Right lung (tissue), 10 donors: ENCODE measurements around the gene ADM5. TPM values are rescaled to one million over a fixed set of nuclear protein-coding genes. Genes with fewer than 3 reads are reported as not detected.

ENCODE experiments used
- DNase-seq, 2 donors: peaks; one replicate each; pipeline ENCODE4 v3.0.0-alpha.2; 2013
- long read RNA-seq, 8 donors: transcript quantifications; one replicate each; lab custom pipeline, GENCODE V29; 2026
- polyA plus RNA-seq, 5 donors: library from polyadenylated mRNA; unstranded; fragments of 120-200 nt; gene quantifications; one replicate each; pipeline versions ENCODE4 v1.2.1 to v1.2.3, GENCODE V29; 2013; ENCODE audit warnings: inconsistent platforms in 1 of 5, low replicate concordance in 1 of 5; ENCODE audit not compliant: insufficient read length in 5 of 5, insufficient read depth in 1 of 5

ADM5 gene, protein sequence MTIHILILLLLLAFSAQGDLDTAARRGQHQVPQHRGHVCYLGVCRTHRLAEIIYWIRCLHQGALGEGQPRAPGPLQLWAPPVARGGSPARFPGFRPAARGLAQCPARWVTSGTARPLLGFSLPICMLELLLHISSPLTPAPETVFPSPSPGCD
- 1 to 10 TPM in 4 of 5 donors, under 1 TPM in 1; 0.76 to 2.8 (median 1.3) TPM for polyA plus RNA-seq
- long read RNA-seq, donor 1, partial matches to known transcripts, result 0 of 1 reads
- long read RNA-seq, donor 1, other reads (novel, unspliced or antisense), result 0 of 1 reads
- long read RNA-seq, donor 2, partial matches to known transcripts, result 0 of 1 reads
- long read RNA-seq, donor 2, other reads (novel, unspliced or antisense), result 0 of 1 reads
- long read RNA-seq, donor 3, partial matches to known transcripts, result 0 of 1 reads
- long read RNA-seq, donor 3, other reads (novel, unspliced or antisense), result 0 of 1 reads
- long read RNA-seq, donor 4, result 0 reads
- long read RNA-seq, donor 5, partial matches to known transcripts, result 0 of 4 reads
- long read RNA-seq, donor 5, other reads (novel, unspliced or antisense), result 0 of 4 reads
- long read RNA-seq, donor 6, partial matches to known transcripts, result 0 of 3 reads
- long read RNA-seq, donor 6, other reads (novel, unspliced or antisense), result 0 of 3 reads
- long read RNA-seq, donor 7, partial matches to known transcripts, result 0 of 2 reads
- long read RNA-seq, donor 7, other reads (novel, unspliced or antisense), result 0 of 2 reads
- long read RNA-seq, donor 8, partial matches to known transcripts, result 0 of 1 reads
- long read RNA-seq, donor 8, other reads (novel, unspliced or antisense), result 0 of 1 reads

DNA sequence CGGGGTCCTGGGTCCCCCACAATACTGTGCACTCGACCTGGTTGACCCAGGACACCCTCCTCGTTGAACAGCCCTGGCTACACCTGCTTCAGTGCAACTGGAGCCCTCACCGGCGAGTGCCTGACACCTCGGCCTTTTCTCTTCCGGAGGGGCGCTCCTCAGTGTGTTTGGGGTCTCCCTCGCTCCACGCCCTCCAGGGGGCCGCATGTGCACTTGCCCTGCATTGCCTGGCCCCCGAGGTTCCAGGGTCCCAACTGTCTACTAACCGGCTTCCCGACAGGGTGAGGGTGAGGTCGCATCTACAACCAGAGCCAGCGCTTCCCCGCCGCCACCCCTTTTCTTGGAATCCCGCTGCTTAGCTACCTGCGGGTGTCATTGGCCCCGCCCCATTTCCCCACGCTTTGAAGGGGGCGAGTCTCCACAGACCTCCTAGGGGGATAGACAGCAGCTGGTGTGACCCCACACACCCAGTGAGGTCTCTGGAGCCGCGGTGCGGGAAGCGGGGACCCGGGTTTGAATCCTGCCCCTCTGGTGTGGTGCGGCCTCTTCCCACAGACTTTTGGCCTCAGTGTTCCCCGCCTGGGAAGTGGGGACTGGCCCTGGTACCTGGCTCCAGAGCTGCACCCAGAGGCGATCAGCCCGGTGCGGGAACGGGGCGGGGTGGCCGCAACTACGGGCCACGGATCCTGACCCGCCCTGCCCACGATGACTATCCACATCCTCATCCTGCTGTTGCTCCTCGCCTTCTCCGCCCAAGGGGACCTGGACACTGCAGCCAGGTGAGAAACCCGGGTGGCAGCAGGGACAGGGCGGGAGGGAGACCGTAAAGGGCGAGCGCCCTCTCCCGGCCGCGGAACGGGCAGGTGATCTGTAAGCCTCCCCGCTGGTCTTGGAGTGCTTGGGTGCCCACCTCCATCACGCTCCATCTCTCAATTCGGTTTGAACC is at the start of gene ADM5:
Gene ADM5, plus strand, starts transcription at position 462 of the 946 bp plus-strand sequence. Its CDS starts 244 bp downstream, at position 706.
- DNase-seq, result no peak

DNA sequence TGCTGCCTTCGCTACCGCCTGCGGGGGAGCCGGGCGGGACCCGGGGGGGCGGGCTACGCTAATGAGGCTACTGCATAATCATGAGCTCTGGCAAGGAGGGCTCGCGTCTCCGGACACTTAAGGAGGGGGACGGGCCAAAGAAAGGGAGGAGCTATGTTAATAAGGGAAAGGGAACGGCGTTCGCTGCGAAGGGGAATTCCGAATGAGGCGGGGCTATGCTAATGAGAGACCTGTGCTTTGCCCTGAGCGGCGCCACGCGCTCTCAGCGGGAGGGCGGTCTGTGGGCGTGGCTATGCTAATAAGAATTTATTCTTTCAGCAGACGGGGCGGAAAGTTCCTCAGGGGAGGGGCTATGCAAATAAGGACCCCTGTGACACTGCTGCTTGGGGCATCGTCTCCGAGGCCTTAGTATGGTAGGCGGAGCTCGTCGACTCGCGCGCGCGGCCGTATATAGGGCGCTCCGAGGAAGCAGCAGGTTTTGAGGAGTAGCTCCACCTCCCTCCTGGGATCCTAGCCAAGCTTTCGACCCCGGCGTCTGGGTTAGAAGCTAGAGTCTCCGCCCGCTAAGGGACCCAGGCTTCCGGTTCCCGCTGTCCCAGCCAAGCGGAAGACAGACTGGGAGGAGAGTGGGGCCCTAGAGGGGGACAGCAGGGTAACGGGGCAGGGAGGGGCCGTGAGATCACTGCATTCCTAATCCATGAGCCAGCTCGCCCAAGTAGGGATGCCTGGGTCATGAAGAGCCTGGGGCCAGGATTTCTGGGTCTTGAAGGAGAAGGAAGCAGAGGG is 49.1 kb upstream of the ADM5 start, which contains the start of gene RRAS:
Gene RRAS, minus strand, starts transcription at position 31 of the 786 bp plus-strand sequence. CDS start 45 bp downstream, outside the sequence.
- DNase-seq, result peak; percentile 100

DNA sequence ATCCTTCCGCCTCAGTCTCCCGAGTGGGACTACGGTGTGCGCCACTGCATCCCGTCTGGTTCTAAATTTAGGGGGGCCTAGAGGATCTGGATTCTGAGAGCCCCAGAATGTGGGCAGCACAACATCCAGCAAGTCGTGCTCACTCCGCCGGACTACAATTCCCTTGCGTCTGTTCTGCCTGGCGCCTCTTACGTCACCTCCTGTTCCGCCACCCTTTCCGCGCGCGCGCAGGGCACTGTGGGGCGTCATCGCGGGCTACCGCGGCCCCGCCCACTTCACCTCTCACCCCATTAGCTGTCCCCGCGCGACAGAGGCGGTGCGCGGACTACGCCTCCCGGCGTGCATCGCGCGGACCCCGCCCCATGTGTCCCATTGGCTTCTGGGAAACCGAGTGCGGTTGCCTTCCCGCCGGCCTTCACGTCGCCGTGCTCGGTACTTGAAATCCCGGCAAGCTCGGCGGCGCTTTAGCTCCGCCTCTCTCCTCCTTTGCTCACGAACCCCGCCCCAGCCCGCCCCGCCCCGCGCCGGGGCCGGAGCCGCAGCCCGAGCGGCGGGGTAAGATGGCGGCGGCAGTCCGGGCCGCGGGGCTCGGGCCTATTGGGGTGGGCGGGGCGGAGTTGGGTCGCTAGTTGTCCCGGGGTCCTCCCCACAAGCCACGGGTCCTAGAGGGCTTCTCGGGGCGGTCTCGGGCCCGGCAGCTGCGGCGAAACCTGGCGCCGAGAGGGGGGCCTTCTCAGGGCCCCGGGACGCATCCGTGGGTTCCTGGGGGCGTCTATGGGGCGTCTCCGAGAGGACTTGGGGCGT is 47.5 kb upstream of the ADM5 start, which contains the start of gene SCAF1:
Gene SCAF1, plus strand, starts transcription at position 522 of the 804 bp plus-strand sequence. CDS start 2,818 bp downstream, outside the sequence.
- peak; percentile 99 to 100 for DNase-seq

- DNase-seq, result no peak
These were observed 46.8 kb upstream of the ADM5 start for GRCh38 chr19:49642492-49643035.

DNA sequence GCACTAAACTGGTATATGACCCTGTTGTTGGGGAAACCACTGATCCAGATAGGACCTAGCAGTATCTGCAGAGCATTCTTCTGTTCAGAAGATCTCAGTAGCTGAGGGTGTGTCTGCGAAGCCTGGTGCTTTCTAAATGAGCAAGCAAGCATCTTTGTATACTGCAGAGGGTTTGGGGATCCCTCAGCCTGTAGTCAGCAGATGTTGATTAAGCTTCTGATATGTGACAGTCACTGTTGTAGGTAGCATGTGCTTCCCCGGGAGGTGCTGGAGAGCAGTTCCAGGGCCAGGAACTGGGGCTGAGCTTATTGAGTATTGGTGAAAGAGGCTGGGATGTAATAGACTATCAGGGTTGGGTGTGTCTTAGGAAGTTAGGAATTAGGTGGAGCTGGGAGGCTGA is 45.9 kb upstream of the ADM5 start:
- DNase-seq, result no peak

- no peak for DNase-seq
These were observed 43.8 kb upstream of the ADM5 start for GRCh38 chr19:49645592-49645991.

GRCh38 chr19:49645995-49646394 is 43.4 kb upstream of the ADM5 start:
- no peak for DNase-seq

- DNase-seq, result no peak
These were observed 42.8 kb upstream of the ADM5 start for GRCh38 chr19:49646586-49646985.

DNA sequence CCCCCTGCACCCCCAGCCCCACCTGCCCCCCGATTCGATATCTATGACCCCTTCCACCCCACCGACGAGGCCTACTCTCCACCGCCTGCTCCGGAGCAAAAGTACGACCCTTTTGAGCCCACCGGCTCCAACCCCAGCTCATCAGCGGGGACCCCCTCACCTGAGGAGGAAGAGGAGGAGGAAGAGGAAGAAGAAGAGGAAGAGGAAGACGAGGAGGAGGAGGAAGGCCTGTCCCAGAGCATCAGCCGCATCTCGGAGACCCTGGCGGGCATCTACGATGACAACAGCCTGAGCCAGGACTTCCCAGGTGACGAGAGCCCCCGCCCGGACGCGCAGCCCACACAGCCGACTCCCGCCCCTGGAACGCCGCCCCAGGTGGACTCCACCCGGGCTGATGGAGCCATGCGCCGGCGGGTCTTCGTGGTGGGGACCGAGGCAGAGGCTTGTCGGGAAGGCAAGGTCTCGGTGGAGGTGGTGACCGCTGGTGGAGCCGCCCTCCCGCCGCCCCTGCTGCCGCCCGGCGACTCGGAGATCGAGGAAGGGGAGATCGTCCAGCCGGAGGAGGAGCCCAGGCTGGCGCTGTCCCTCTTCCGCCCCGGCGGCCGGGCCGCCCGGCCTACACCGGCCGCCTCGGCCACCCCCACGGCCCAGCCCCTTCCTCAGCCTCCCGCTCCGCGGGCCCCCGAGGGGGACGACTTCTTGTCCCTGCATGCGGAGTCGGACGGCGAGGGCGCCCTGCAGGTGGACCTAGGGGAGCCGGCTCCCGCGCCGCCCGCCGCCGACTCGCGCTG is 38.2 kb upstream of the ADM5 start:
- no peak for DNase-seq

DNA sequence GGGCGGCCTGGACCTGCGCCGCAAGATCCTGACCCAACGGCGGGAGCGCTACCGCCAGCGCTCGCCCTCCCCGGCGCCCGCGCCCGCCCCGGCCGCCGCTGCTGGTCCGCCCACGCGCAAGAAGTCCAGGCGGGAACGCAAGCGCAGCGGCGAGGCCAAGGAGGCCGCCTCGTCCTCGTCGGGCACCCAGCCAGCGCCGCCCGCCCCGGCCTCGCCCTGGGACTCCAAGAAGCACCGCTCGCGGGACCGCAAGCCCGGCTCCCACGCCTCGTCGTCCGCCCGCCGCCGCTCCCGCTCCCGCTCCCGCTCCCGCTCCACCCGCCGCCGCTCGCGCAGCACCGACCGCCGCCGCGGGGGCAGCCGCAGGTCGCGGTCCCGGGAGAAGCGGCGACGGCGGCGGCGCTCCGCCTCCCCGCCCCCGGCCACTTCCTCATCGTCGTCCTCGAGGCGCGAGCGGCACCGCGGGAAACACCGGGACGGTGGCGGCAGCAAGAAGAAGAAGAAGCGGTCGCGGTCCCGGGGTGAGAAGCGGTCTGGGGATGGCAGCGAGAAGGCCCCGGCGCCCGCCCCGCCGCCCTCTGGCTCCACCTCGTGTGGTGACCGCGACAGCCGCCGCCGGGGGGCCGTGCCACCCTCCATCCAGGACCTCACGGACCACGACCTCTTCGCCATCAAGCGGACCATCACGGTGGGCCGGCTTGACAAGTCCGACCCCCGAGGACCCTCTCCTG is 37.4 kb upstream of the ADM5 start:
- DNase-seq, result no peak

GRCh38 chr19:49652551-49653465 is 36.6 kb upstream of the ADM5 start:
- no peak for DNase-seq

GRCh38 chr19:49653466-49653806 is 36.0 kb upstream of the ADM5 start:
- DNase-seq, result no peak

DNA sequence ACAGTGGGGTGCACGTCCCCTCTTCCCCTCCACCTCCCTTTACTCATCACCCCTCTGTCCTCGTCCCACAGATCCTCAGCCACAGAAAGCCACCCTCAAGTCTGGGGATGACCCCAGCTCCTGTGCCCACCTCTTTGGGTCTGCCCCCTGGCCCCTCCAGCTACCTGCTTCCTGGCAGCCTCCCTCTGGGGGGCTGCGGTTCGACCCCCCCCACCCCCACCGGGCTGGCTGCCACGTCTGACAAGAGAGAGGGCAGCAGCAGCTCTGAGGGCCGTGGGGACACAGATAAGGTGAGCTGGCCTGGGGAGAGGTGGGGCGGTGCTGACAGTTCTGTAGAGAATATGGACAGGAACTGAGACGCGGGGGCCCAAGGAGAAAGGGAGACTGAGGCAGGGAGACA is 34.8 kb upstream of the ADM5 start:
- no peak for DNase-seq

DNA sequence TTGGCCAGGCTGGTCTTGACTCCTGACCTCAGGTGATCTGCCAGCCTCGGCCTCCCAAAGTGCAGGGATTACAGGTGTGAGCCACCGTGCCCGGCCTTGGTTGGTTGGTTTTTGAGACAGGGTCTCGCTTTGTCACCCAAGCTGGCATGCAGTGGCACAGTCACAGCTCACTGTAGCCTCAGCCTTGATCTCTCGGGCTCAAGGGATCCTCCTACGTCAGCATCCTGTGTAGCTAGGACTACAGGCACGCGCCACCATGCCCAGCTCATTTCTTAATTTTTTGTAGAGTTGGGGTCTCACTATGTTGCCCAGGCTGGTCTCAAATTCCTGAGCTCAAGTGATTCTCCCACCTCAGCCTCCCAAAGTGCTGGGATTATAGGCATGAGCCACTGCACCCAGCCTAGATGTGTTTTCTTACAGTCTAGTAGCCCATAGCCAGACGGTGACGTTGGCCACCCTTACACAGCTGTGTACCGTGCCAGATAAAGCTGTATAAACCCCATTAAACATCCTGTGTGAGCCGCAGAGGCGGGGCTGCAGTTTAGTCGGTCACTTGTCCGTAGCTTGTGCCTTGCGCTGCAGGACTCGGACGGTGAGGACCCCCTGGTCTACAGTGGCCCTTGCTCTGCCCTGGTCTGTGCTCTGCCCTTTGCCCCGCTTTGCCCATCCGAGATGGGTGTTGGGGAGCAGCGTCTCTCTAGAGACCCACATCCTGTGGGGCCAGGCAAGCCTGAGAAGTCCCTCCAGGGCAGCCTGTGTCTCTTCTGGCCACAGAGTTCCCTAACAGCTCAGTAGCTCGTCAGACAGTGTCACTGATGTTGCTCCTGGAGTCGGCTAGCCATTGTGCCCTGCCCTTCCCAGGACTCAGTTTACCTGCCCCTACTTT is 33.6 kb upstream of the ADM5 start:
- DNase-seq, result no peak

GRCh38 chr19:49656456-49657109 is 32.8 kb upstream of the ADM5 start:
- DNase-seq, result no peak
